GM12873 (cell line): ENCODE measurements around the gene MALRD1.

ENCODE experiments used
- TF ChIP-seq, protein P1 (sequence below): IDR thresholded peaks from 2 replicates; pipeline ENCODE4 v1.5.1; 2012; ENCODE audit warnings: low read depth, mild to moderate bottlenecking, moderate library complexity, low read length, control low read depth; ENCODE audit not compliant: insufficient read depth; ENCODE audit errors: missing control alignments

Gene MALRD1

GRCh38 chr10:19097151-19097550 lies 48.5 kb downstream of the MALRD1 start:
- TF ChIP-seq, protein P1, sequence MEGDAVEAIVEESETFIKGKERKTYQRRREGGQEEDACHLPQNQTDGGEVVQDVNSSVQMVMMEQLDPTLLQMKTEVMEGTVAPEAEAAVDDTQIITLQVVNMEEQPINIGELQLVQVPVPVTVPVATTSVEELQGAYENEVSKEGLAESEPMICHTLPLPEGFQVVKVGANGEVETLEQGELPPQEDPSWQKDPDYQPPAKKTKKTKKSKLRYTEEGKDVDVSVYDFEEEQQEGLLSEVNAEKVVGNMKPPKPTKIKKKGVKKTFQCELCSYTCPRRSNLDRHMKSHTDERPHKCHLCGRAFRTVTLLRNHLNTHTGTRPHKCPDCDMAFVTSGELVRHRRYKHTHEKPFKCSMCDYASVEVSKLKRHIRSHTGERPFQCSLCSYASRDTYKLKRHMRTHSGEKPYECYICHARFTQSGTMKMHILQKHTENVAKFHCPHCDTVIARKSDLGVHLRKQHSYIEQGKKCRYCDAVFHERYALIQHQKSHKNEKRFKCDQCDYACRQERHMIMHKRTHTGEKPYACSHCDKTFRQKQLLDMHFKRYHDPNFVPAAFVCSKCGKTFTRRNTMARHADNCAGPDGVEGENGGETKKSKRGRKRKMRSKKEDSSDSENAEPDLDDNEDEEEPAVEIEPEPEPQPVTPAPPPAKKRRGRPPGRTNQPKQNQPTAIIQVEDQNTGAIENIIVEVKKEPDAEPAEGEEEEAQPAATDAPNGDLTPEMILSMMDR = no peak

DNA sequence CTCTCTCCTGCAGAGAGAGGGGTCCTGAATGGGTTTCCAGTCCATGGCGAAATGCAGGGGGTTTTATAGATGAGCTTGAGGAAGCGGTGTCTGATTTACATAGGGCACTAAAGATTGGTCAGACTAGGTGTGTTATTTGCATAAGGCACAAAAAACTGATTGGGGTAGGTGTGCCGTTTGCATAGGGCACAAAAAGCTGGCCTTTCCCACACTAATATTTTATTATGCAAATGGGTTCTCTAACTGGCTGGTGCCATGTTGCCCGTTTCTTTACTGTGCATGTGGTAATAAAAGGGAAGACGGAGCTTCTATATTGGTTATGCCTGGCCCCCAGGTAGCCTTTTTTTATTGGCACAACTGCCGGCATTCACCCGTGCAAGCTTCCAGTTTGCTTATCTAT lies 50.2 kb downstream of the MALRD1 start:
- TF ChIP-seq, protein P1 = no peak

- TF ChIP-seq, protein P1 = no peak
Measured at GRCh38 chr10:19107406-19107805, 58.8 kb downstream of the MALRD1 start.

DNA sequence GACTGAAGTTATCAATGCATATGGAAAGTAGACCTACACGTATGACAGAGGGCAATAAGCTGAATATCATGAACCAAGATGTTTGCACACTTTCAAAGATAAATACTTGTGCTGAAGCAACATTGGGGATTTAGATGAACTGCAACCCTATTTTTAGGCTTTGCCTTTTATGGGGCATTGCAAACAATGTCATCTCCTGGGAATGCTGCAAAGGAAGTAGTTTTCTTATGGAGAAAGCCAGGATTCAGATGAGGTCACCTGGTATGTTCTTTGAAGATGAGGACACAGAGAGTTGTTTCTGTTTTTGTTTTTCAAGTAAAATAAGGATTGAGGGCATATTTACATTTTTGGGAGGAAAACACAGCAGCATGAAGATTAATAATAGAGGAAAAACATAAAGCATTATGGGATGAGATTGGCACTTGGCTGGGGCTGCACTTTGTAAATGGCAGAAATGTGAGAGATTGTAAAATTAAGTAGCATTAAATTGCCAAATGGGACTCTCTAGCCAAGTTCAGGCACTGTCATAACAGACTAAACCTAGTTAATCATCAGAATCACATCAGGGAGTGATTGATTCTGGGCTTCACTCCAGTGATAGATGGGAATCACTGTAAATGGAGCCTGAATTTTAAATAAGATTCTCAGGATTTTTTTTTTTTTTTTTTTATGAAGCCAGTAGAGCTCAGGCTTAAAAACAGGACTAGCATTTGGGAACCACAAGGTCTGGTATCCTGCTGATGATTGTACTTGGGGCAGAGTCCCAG lies 63.1 kb downstream of the MALRD1 start:
- TF ChIP-seq, protein P1 = no peak

GRCh38 chr10:19117438-19117837 lies 68.8 kb downstream of the MALRD1 start:
- TF ChIP-seq, protein P1 = no peak

GRCh38 chr10:19119191-19119590 lies 70.6 kb downstream of the MALRD1 start:
- TF ChIP-seq, protein P1 = no peak

- TF ChIP-seq, protein P1 = no peak
Measured at GRCh38 chr10:19120381-19120908, 71.8 kb downstream of the MALRD1 start.
